ENCODE data around the gene ALOX12. TPM values are rescaled to one million over a fixed set of nuclear protein-coding genes. Genes with fewer than 3 reads are reported as not detected.

Gene ALOX12
- total RNA-seq, 1 experiment from 2014 or later = not detected

DNA sequence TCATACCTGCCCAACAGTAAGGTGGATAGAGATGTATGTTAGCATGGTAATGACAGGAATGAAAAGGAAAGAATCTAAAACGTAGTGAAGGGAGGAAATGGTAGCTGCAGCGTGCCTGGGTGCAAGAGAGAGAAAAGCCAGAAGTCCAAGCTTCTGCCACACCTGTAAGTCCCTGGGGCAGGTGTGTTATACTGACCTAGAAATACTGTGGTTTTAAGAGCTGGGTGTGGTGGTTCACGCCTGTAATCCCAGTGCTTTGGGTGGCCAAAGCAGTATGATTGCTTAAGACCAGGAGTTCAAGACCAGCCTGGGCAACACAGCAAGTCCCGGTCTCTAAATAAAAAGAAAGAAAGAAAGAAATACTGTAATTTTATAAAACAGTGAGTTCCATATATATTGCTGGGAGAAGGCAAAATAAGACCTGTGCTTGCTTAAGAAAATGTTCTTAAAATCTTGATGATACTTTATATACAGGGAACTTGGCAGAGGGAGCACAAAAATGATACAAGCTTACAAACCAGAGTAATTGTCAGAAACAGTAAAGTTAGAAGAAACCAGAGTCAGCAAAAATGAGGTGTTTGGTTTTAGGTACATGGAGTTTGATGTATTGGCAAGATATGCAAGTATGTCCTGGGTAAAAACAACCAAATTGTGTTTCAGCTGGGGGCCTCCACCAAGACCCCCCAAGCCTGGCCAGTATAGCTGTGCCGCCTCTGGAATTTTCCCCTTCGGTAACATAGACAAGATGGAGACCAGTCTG is 6.6 kb downstream of the ALOX12 start:
- no peak overlapping the region for H2AFZ ChIP-seq (ENCODE audit: low read length)
- no TSS peak for BruUV-seq (replicated peaks)
- CTCF ChIA-PET = no interaction called here
- 0 out of 2 replicates have a peak, but pooled peaks cover 2% of the 10 kb centered on the region for H4K20me1 ChIP-seq (ENCODE audit: low read length)
- no peaks in the 10 kb centered on the region for H3K9me3 ChIP-seq (ENCODE audit: low read length)
- H3K79me2 ChIP-seq (ENCODE audit: low read length) = 0 out of 2 replicates have a peak, but pooled peaks cover 3% of the 10 kb centered on the region
- H3K36me3 ChIP-seq (ENCODE audit: low read depth, low read length) = peaks cover 7% of the 10 kb centered on the region
- DNase-seq = no peak
- POLR2A ChIA-PET (ENCODE audit: unreplicated experiment) = no interaction called here
- H3F3A ChIP-seq (ENCODE audit: low read length, unreplicated experiment) = no peaks in the 10 kb centered on the region
- H3K27me3 ChIP-seq (ENCODE audit: low read length) = no peaks in the 10 kb centered on the region
- no peaks in the 10 kb centered on the region for H3K4me1 ChIP-seq (ENCODE audit: insufficient read depth, low read length)
- H3K9ac ChIP-seq (ENCODE audit: low read length) = no peak overlapping the region
- no peak overlapping the region for H3K4me3 ChIP-seq (ENCODE audit: low read length)
- H3K27ac ChIP-seq (ENCODE audit: low read length) = no peak overlapping the region
- H3K4me2 ChIP-seq (ENCODE audit: low read length) = no peak overlapping the region
- no peaks in the 10 kb centered on the region for H3K9me2 ChIP-seq (replicated peaks; ENCODE audit: low read length)
- no peak for ATAC-seq
- intact Hi-C loops (cut with micrococcal nuclease) = no loop called here
- no peak for TF ChIP-seq EZH2phosphoT487 (IDR thresholded peaks at IDR 0.05; ENCODE audit: borderline replicate concordance, low read length)
- TF ChIP-seq EZH2 (IDR thresholded peaks at IDR 0.05; ENCODE audit: low read length, unreplicated experiment) = no peak
- TF ChIP-seq, protein P1, sequence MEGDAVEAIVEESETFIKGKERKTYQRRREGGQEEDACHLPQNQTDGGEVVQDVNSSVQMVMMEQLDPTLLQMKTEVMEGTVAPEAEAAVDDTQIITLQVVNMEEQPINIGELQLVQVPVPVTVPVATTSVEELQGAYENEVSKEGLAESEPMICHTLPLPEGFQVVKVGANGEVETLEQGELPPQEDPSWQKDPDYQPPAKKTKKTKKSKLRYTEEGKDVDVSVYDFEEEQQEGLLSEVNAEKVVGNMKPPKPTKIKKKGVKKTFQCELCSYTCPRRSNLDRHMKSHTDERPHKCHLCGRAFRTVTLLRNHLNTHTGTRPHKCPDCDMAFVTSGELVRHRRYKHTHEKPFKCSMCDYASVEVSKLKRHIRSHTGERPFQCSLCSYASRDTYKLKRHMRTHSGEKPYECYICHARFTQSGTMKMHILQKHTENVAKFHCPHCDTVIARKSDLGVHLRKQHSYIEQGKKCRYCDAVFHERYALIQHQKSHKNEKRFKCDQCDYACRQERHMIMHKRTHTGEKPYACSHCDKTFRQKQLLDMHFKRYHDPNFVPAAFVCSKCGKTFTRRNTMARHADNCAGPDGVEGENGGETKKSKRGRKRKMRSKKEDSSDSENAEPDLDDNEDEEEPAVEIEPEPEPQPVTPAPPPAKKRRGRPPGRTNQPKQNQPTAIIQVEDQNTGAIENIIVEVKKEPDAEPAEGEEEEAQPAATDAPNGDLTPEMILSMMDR (conservative IDR thresholded peaks at IDR 0.05; ENCODE audit: low read depth, low read length) = no peak

GRCh38 chr17:7003745-7004144 is 7.9 kb downstream of the ALOX12 start:
- H3K4me3 ChIP-seq (ENCODE audit: low read length) = no peak overlapping the region
- no peaks in the 10 kb centered on the region for H3K4me1 ChIP-seq (ENCODE audit: insufficient read depth, low read length)
- H3K9me3 ChIP-seq (ENCODE audit: low read length) = no peaks in the 10 kb centered on the region
- H3F3A ChIP-seq (ENCODE audit: low read length, unreplicated experiment) = no peaks in the 10 kb centered on the region
- no TSS peak for BruUV-seq (replicated peaks)
- CTCF ChIA-PET = interaction anchor here (1.0 kb wide), 1 partner anchor 88 kb away, joined by 6 read pairs; no protein-coding TSS in a partner anchor
- H3K36me3 ChIP-seq (ENCODE audit: low read depth, low read length) = peaks cover 7% of the 10 kb centered on the region
- TF ChIP-seq, protein P1 (conservative IDR thresholded peaks at IDR 0.05; ENCODE audit: low read depth, low read length) = no peak
- no peak for TF ChIP-seq EZH2phosphoT487 (IDR thresholded peaks at IDR 0.05; ENCODE audit: borderline replicate concordance, low read length)
- no peak for TF ChIP-seq EZH2 (IDR thresholded peaks at IDR 0.05; ENCODE audit: low read length, unreplicated experiment)
- no peaks in the 10 kb centered on the region for H3K9me2 ChIP-seq (replicated peaks; ENCODE audit: low read length)
- H4K20me1 ChIP-seq (ENCODE audit: low read length) = 0 out of 2 replicates have a peak, but pooled peaks cover 2% of the 10 kb centered on the region
- intact Hi-C loops (cut with micrococcal nuclease) = loop anchor here (2.0 kb wide), 1 partner anchor 93 kb away; no protein-coding TSS in a partner anchor
- POLR2A ChIA-PET (ENCODE audit: unreplicated experiment) = no interaction called here
- no peak overlapping the region for H2AFZ ChIP-seq (ENCODE audit: low read length)
- H3K27ac ChIP-seq (ENCODE audit: low read length) = no peak overlapping the region
- ATAC-seq (no peak), DNase-seq (no peak)
- H3K27me3 ChIP-seq (ENCODE audit: low read length) = no peaks in the 10 kb centered on the region
- H3K4me2 ChIP-seq (ENCODE audit: low read length) = no peak overlapping the region
- no peak overlapping the region for H3K9ac ChIP-seq (ENCODE audit: low read length)
- 0 out of 2 replicates have a peak, but pooled peaks cover 3% of the 10 kb centered on the region for H3K79me2 ChIP-seq (ENCODE audit: low read length)
